CD4-positive, alpha-beta T cell (primary cell): ENCODE measurements around the gene CYP11A1. TPM values are rescaled to one million over a fixed set of nuclear protein-coding genes. Genes with fewer than 3 reads are reported as not detected.

Source experiments
- ATAC-seq: fragments of 200-7000 bp; cut with Tn5 transposase; one replicate; pipeline ENCODE4 v1.10.0; 2022; ENCODE audit warnings: mild to moderate bottlenecking; ENCODE audit not compliant: poor library complexity
- CTCF ChIA-PET: fragments of 350-600 bp; sonication (Branson Sonifier 250); formaldehyde crosslinking; loops from one replicate; lab custom pipeline; 2021; ENCODE audit warnings: antibody characterized with exemption, inconsistent platforms; lab: Charles Lee
- POLR2A ChIA-PET: fragments of 350-600 bp; sonication (Branson Sonifier 250); formaldehyde crosslinking; loops from one replicate; lab custom pipeline; 2021; ENCODE audit warnings: antibody characterized with exemption, inconsistent platforms; lab: Charles Lee
- DNase-seq, 14 experiments: peaks; one replicate each; pipeline ENCODE4 v3.0.0-alpha.2; 2013 to 2020; ENCODE audit warnings: mixed read lengths in 2 of 14
- H3K27ac ChIP-seq, 2 donors: one replicate each; pipeline versions ENCODE4 v1.5.1 to v1.7.0; 2013; ENCODE audit warnings: low read length in 2 of 2, low read depth in 1 of 2, mild to moderate bottlenecking in 1 of 2
- H3K27me3 ChIP-seq, 2 experiments: 1 replicate in 1 of 2; 2 replicates in 1 of 2; pipeline versions ENCODE4 v1.6.1 to v1.7.0; 2013; ENCODE audit warnings: low read length in 2 of 2, control low read depth in 1 of 2, mild to moderate bottlenecking in 1 of 2, moderate library complexity in 1 of 2; ENCODE audit not compliant: insufficient read depth in 2 of 2, control insufficient read depth in 1 of 2
- H3K36me3 ChIP-seq: one replicate; pipeline ENCODE4 v1.6.1; 2013; ENCODE audit warnings: low read length, control low read depth; ENCODE audit not compliant: insufficient read depth
- H3K4me1 ChIP-seq: one replicate; pipeline ENCODE4 v1.6.1; 2013; ENCODE audit warnings: low read length, control low read depth; ENCODE audit not compliant: insufficient read depth
- H3K4me3 ChIP-seq: one replicate; pipeline ENCODE4 v1.5.1; 2013; ENCODE audit warnings: mild to moderate bottlenecking, low read length, moderate library complexity
- H3K9me3 ChIP-seq, 2 experiments: 1 replicate in 1 of 2; 2 replicates in 1 of 2; pipeline versions ENCODE4 v1.6.1 to v1.7.0; 2013; ENCODE audit warnings: low read length in 2 of 2, mild to moderate bottlenecking in 2 of 2, control low read depth in 1 of 2, moderate library complexity in 1 of 2; ENCODE audit not compliant: control insufficient read depth in 1 of 2, insufficient read depth in 1 of 2
- H3K27ac Mint-ChIP-seq: one replicate; pipeline ENCODE4 v1.8.0; 2020; ENCODE audit warnings: mixed read lengths
- H3K27me3 Mint-ChIP-seq: one replicate; pipeline ENCODE4 v1.8.0; 2021; ENCODE audit warnings: mixed read lengths
- H3K36me3 Mint-ChIP-seq: one replicate; pipeline ENCODE4 v1.8.0; 2021; ENCODE audit warnings: low read depth, mixed read lengths
- H3K4me1 Mint-ChIP-seq: one replicate; pipeline ENCODE4 v1.8.0; 2021; ENCODE audit warnings: low read depth, mixed read lengths
- H3K4me3 Mint-ChIP-seq: one replicate; pipeline ENCODE4 v1.8.0; 2020; ENCODE audit warnings: mild to moderate bottlenecking, mixed read lengths
- H3K9me3 Mint-ChIP-seq: one replicate; pipeline ENCODE4 v1.8.0; 2020; ENCODE audit warnings: mixed read lengths
- CTCF ChIP-seq: fragments of 200-600 bp; IDR thresholded peaks from one replicate; pipeline ENCODE4 v1.8.0; 2022; ENCODE audit warnings: antibody characterized with exemption, mild to moderate bottlenecking
- intact Hi-C, 2 experiments: fragments of 100-400 bp; cut with DNase I in 1 of 2; cut with micrococcal nuclease in 1 of 2; formaldehyde crosslinking; loops; one replicate each; pipeline versions ENCODE4 v1.15.1 to v1.9.0; 2023 to 2025; cut with DNase I, micrococcal nuclease
- total RNA-seq, 174 experiments: library from RNA in 2 of 174; stranded (reverse) in 2 of 174; gene quantifications; one replicate each; pipeline ENCODE4 v1.2.3 and lab custom pipeline; 2021 to 2026

Gene CYP11A1
- total RNA-seq, 2 experiments from 2014 or later = not detected

GRCh38 chr15:74414603-74415338, 47.3 kb upstream of the CYP11A1 start:
- no peak overlapping the region for H3K27ac ChIP-seq
- peaks cover 4% of the 10 kb centered on the region for H3K36me3 ChIP-seq
- no peak overlapping the region for H3K4me3 Mint-ChIP-seq
- no peaks in the 10 kb centered on the region for H3K9me3 ChIP-seq
- H3K27me3 ChIP-seq = no peaks in the 10 kb centered on the region
- H3K4me1 Mint-ChIP-seq = no peaks in the 10 kb centered on the region
- H3K4me3 ChIP-seq = no peak overlapping the region
- ChIA-PET CTCF (no interaction called here), POLR2A (no interaction called here)
- intact Hi-C loops = no loop called here
- no peaks in the 10 kb centered on the region for H3K9me3 Mint-ChIP-seq
- H3K4me1 ChIP-seq = no peaks in the 10 kb centered on the region
- no peak for ATAC-seq
- no peak overlapping the region for H3K27ac Mint-ChIP-seq
- no peak for TF ChIP-seq CTCF
- no peaks in the 10 kb centered on the region for H3K36me3 Mint-ChIP-seq
- no peaks in the 10 kb centered on the region for H3K27me3 Mint-ChIP-seq
- DNase-seq = no peak

GRCh38 chr15:74414081-74414580, 46.7 kb upstream of the CYP11A1 start:
- H3K27me3 Mint-ChIP-seq = no peaks in the 10 kb centered on the region
- ATAC-seq (no peak), DNase-seq (no peak)
- no peak overlapping the region for H3K4me3 ChIP-seq
- H3K4me1 Mint-ChIP-seq = no peaks in the 10 kb centered on the region
- ChIA-PET CTCF (no interaction called here), POLR2A (no interaction called here)
- TF ChIP-seq CTCF = no peak
- intact Hi-C loops = no loop called here
- H3K27ac Mint-ChIP-seq = no peak overlapping the region
- no peak overlapping the region for H3K27ac ChIP-seq
- no peaks in the 10 kb centered on the region for H3K27me3 ChIP-seq
- H3K36me3 Mint-ChIP-seq = no peaks in the 10 kb centered on the region
- H3K9me3 ChIP-seq = no peaks in the 10 kb centered on the region
- peaks cover 4% of the 10 kb centered on the region for H3K36me3 ChIP-seq
- H3K4me3 Mint-ChIP-seq = no peak overlapping the region
- H3K4me1 ChIP-seq = no peaks in the 10 kb centered on the region
- H3K9me3 Mint-ChIP-seq = no peaks in the 10 kb centered on the region

GRCh38 chr15:74413350-74414080, 46.1 kb upstream of the CYP11A1 start:
- no peak overlapping the region for H3K27ac Mint-ChIP-seq
- peaks cover 4% of the 10 kb centered on the region for H3K36me3 ChIP-seq
- intact Hi-C loops = no loop called here

More at GRCh38 chr15:74413350-74414080, 46.1 kb upstream of the CYP11A1 start:
- Histone ChIP-seq H3K4me1 (no peaks in the 10 kb centered on the region), H3K27ac (no peak overlapping the region), H3K9me3 (no peaks in the 10 kb centered on the region), H3K27me3 (no peaks in the 10 kb centered on the region), H3K4me3 (no peak overlapping the region)
- POLR2A ChIA-PET = no interaction called here
- CTCF ChIA-PET = interaction anchor here (0.6 kb wide), 1 partner anchor 323 kb away, joined by 6 read pairs; no protein-coding TSS in a partner anchor
- Mint-ChIP-seq H3K9me3 (no peaks in the 10 kb centered on the region), H3K4me3 (no peak overlapping the region), H3K27me3 (no peaks in the 10 kb centered on the region), H3K36me3 (no peaks in the 10 kb centered on the region), H3K4me1 (no peaks in the 10 kb centered on the region)
- ATAC-seq (no peak), DNase-seq (no peak)
- no peak for TF ChIP-seq CTCF
